Measurements from ENCODE around the gene YEATS2.

DNA sequence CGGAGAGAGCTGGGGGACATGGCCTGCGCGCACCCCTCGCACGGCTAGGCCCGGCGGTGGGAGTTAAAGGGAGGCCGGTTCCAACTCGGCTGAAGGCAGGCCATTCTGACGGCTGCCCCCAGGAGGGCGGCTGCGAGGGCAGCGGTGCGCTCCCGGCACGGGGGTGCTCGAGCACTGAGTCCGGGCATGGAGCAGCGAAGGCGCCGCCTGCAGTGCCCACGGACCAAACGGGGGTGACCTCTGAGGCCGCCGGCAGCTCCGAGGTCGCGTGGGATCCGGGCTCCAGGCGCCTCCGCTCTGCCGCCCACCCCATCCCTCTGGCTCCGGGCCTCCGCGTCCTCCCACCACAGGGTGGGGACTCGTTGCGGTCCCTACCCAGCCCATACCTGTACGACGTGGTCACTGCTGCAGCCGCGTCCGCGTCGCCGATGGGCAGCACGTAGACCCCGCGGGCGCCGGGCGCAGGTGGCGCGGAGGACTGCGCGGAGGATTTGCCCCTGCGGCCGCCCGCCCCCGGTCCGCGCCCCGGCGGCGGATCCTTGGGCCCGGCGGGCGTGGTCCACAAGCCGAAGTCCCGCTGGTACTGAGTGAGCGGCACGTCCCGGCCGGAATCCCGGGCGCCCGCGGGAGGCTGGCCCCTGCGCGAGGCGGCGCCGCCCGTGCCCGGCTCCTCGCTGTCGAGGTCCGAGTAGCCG is 127.3 kb downstream of the YEATS2 start:
- TF ChIP-seq TAF1 (IDR thresholded peaks at IDR 0.05; ENCODE audit: borderline replicate concordance, insufficient read depth, low read length) (no peak), POLR2AphosphoS5 (IDR thresholded peaks at IDR 0.05; ENCODE audit: low read depth, low read length) (no peak)

All from PFSK-1 (cell line).